Measurements from ENCODE around the gene EXOC3. TPM values are rescaled to one million over a fixed set of nuclear protein-coding genes. Genes with fewer than 3 reads are reported as not detected.

EXOC3 gene
- total and polyA plus RNA-seq, 10 of the 15 experiments (the other 5 are each of a cell fraction or from before 2014, with no cell fraction given) = 1.6 to 53.0 (median 27.9) TPM

DNA sequence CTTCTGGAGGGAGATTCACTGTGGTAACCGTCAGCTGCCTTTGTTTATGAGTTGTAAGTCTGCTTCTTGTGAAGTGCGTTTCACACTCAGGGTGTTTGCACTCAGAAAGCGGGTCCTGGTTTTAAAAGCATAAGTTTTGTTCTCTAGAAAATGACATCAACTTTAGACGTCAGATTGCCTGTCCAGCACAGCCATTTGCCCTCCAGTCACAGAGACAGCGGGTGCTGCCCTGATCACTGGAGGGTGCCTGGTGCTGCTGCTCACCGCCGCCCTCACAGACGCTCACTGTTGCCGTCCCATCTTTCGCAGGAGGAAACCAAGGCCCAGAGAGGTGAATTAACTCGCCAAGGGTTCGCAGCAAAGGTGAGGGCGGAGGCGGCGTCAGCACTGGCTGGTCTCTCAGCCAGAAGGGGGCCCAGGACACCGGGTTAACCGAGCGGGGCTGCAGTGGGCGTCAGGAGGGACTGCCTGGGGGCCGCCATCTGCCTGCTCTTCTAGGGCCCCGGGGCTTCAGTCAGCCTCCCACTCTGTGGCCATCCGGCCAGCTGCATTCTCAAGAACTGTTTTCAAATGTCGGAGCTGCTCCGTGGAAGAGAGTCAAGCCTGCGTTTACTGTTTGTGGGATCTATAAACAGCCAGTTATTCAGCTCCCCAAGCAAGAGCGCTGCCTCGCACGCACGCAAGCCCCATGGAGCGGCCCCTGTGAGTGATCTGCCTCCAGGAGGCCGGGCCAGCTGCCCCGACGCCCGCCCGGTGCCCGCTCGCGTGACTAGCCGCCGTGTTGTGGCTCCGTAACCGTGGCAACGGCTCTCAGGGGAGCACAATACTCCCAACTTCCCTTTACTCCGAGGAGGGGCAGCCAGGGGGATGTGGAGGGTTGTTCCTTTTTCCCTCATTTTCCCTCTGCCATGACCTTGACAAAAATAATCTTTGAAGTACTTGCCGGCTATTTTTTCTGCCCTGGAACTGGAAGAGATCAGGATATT is 43.4 kb upstream of the EXOC3 start (continued):
- TF ChIP-seq POLR2AphosphoS2 (IDR thresholded peaks at IDR 0.05; ENCODE audit: low read depth, low read length) = no peak
- no peak for TF ChIP-seq SUPT20H (IDR thresholded peaks at IDR 0.05; ENCODE audit: borderline replicate concordance, control insufficient read depth, low read depth, low read length)
- TF ChIP-seq, protein P1, sequence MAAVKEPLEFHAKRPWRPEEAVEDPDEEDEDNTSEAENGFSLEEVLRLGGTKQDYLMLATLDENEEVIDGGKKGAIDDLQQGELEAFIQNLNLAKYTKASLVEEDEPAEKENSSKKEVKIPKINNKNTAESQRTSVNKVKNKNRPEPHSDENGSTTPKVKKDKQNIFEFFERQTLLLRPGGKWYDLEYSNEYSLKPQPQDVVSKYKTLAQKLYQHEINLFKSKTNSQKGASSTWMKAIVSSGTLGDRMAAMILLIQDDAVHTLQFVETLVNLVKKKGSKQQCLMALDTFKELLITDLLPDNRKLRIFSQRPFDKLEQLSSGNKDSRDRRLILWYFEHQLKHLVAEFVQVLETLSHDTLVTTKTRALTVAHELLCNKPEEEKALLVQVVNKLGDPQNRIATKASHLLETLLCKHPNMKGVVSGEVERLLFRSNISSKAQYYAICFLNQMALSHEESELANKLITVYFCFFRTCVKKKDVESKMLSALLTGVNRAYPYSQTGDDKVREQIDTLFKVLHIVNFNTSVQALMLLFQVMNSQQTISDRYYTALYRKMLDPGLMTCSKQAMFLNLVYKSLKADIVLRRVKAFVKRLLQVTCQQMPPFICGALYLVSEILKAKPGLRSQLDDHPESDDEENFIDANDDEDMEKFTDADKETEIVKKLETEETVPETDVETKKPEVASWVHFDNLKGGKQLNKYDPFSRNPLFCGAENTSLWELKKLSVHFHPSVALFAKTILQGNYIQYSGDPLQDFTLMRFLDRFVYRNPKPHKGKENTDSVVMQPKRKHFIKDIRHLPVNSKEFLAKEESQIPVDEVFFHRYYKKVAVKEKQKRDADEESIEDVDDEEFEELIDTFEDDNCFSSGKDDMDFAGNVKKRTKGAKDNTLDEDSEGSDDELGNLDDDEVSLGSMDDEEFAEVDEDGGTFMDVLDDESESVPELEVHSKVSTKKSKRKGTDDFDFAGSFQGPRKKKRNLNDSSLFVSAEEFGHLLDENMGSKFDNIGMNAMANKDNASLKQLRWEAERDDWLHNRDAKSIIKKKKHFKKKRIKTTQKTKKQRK (IDR thresholded peaks at IDR 0.05; ENCODE audit: low read depth, low read length) = no peak
- peak; percentile 90 for TF ChIP-seq PAX5 (IDR thresholded peaks at IDR 0.05; ENCODE audit: borderline replicate concordance, low read depth, low read length)
- TF ChIP-seq, protein P2, sequence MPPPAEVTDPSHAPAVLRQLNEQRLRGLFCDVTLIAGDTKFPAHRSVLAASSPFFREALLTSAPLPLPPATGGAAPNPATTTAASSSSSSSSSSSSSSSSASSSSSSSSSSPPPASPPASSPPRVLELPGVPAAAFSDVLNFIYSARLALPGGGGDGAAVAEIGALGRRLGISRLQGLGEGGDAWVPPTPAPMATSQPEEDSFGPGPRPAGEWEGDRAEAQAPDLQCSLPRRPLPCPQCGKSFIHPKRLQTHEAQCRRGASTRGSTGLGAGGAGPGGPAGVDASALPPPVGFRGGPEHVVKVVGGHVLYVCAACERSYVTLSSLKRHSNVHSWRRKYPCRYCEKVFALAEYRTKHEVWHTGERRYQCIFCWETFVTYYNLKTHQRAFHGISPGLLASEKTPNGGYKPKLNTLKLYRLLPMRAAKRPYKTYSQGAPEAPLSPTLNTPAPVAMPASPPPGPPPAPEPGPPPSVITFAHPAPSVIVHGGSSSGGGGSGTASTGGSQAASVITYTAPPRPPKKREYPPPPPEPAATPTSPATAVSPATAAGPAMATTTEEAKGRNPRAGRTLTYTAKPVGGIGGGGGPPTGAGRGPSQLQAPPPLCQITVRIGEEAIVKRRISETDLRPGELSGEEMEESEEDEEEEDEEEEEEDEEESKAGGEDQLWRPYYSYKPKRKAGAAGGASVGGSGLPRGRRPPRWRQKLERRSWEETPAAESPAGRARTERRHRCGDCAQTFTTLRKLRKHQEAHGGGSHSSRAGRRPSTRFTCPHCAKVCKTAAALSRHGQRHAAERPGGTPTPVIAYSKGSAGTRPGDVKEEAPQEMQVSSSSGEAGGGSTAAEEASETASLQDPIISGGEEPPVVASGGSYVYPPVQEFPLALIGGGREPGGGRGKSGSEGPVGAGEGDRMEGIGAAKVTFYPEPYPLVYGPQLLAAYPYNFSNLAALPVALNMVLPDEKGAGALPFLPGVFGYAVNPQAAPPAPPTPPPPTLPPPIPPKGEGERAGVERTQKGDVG (CRISPR knock-in tag; IDR thresholded peaks at IDR 0.05) = no peak; the same call in 1 of the 2 replicates
- 0 out of 2 replicates have a peak, but pooled peaks have one; percentile 10 for TF ChIP-seq FOXK2 (IDR thresholded peaks at IDR 0.05)
- TF ChIP-seq ATF7 (IDR thresholded peaks at IDR 0.05; ENCODE audit: low read depth) = no peak
- peak; percentile 40 for TF ChIP-seq RELA (IDR thresholded peaks at IDR 0.05; ENCODE audit: borderline replicate concordance, partially characterized antibody)
- peak; percentile 94 for TF ChIP-seq NFIC (IDR thresholded peaks at IDR 0.05; ENCODE audit: low read depth, low read length)
- TF ChIP-seq, protein P3, sequence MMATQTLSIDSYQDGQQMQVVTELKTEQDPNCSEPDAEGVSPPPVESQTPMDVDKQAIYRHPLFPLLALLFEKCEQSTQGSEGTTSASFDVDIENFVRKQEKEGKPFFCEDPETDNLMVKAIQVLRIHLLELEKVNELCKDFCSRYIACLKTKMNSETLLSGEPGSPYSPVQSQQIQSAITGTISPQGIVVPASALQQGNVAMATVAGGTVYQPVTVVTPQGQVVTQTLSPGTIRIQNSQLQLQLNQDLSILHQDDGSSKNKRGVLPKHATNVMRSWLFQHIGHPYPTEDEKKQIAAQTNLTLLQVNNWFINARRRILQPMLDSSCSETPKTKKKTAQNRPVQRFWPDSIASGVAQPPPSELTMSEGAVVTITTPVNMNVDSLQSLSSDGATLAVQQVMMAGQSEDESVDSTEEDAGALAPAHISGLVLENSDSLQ (IDR thresholded peaks at IDR 0.05) = peak; percentile 64; the same call in 1 of the 2 replicates
- peak; percentile 80; the same call in 1 of the 2 replicates for TF ChIP-seq MTA3 (IDR thresholded peaks at IDR 0.05; ENCODE audit: borderline replicate concordance, low read length)
- no peak for TF ChIP-seq PAX8 (IDR thresholded peaks at IDR 0.05)
- TF ChIP-seq, protein P4, sequence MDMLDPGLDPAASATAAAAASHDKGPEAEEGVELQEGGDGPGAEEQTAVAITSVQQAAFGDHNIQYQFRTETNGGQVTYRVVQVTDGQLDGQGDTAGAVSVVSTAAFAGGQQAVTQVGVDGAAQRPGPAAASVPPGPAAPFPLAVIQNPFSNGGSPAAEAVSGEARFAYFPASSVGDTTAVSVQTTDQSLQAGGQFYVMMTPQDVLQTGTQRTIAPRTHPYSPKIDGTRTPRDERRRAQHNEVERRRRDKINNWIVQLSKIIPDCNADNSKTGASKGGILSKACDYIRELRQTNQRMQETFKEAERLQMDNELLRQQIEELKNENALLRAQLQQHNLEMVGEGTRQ (IDR thresholded peaks at IDR 0.05; ENCODE audit: borderline replicate concordance, low read depth, low read length) = no peak
- TF ChIP-seq NFYA (IDR thresholded peaks at IDR 0.05; ENCODE audit: borderline replicate concordance, low read depth, low read length) = no peak
